Stimulated activated CD8-positive, alpha-beta memory T cell treated with anti-CD3 and anti-CD28 coated beads, Interleukin-4, amount 100 ng/mL, for 48 hours (primary cell): Measurements from ENCODE around the gene ADAMTS15.

Experiments
- DNase-seq: peaks from one replicate; pipeline ENCODE4 v3.0.0-alpha.2; 2020

ADAMTS15 gene, protein sequence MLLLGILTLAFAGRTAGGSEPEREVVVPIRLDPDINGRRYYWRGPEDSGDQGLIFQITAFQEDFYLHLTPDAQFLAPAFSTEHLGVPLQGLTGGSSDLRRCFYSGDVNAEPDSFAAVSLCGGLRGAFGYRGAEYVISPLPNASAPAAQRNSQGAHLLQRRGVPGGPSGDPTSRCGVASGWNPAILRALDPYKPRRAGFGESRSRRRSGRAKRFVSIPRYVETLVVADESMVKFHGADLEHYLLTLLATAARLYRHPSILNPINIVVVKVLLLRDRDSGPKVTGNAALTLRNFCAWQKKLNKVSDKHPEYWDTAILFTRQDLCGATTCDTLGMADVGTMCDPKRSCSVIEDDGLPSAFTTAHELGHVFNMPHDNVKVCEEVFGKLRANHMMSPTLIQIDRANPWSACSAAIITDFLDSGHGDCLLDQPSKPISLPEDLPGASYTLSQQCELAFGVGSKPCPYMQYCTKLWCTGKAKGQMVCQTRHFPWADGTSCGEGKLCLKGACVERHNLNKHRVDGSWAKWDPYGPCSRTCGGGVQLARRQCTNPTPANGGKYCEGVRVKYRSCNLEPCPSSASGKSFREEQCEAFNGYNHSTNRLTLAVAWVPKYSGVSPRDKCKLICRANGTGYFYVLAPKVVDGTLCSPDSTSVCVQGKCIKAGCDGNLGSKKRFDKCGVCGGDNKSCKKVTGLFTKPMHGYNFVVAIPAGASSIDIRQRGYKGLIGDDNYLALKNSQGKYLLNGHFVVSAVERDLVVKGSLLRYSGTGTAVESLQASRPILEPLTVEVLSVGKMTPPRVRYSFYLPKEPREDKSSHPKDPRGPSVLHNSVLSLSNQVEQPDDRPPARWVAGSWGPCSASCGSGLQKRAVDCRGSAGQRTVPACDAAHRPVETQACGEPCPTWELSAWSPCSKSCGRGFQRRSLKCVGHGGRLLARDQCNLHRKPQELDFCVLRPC

GRCh38 chr11:130448416-130449309, at the start of gene ADAMTS15:
Gene ADAMTS15 (plus strand): TSS chr11:130448645. CDS start chr11:130448974, 329 bp downstream.
- DNase-seq, result peak; percentile 68

DNA sequence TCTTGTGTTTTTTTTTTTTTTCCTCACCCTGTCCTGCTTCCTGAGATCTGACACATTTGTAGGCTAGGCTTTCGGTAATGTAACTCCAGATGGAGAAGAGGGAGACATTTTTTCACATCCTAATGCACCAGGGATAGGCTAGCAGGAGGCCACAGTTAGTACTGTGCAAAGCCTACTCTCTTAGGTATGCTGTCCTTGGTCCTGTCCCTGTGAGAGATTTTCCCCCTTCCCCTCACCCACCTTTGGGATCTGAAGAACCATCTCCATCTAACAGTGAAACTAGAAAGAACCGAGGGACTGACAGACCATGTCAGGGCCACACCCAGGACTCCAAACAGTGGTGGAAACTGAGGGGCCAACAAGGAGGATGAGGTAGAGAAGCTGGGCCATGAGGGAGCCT, 49.2 kb upstream of the ADAMTS15 start:
- DNase-seq, result no peak

DNA sequence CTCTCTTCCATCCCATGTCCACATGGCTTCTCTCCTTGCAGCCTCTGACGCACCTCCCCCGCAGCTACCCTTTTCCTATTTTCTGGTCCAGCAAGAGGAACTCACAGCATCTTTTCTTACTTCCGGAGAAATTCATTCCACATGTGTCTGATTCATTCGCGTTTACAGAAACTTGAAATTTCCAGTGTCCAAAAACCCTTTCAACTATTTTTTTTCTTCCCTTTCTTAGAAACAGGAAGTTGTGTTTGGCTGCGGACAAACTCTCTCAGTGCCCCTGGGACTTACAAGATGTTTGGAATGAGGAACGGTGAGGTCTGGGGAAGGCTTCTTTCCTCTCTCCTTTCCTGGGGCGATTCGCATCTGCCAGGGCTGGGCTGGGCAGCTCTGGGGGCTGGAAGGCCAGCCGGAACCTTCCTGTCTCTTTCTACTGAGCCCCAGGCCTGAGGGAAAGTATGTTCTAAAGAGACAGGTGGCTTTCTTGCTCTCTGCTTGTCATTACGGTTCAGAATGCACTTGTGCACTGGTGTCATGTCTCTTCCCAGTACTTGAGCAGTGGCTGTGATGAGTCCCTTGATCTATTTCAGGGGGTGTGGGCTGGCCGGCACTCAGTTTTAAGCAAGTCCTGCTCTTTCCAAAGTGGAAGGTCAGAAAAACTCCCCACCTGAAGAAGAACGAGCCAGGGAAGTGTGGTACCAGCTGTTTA, 47.5 kb upstream of the ADAMTS15 start:
- no peak for DNase-seq

- no peak for DNase-seq
Observed at GRCh38 chr11:130402570-130402969, 45.9 kb upstream of the ADAMTS15 start.

DNA sequence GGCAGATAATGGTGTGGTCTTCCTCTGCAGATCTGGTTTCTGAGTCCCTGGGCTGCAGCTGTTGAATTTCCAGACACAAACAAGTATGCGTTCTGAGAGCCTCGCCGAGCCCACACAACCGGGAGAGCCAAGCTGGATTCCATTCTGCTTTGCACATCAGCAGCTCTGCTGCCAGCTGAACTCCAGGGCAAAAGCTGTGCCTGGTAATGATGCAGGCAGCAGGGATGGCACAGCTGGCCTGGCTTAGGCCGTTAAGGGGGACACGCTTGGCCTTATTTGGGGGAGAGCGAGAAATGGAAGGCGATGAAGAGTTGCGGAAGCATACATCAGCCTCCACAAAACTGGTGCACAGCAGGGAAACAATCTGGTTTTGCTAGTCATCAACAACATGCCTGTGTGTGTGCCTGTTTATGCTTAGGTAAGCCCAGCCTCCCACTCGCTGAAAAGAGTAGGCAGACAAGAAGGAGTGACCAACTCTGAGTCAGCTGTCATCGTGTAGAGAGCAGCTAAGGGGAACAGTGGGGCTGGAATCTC, 45.1 kb upstream of the ADAMTS15 start:
- no peak for DNase-seq

DNA sequence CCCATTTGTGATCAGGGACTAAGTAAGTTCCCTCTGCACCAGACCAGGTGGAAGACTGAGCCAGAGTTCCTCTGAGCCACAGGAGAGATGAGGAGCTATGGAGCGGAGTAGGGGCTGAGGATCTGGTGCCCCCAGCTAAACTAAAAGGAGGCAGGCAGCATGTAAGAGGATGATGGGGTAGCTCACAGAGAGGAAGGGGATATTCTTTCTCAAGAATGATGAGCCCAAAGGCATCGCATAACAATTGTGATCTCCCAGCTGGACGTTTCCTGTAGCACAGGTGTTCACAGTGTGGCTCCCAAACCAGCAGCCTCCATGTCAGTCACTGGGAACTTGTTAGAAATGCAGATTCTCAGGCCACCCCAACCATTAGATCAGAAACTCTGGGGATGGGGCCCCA, 44.5 kb upstream of the ADAMTS15 start:
- no peak for DNase-seq

- no peak for DNase-seq
Observed at GRCh38 chr11:130404727-130405126, 43.7 kb upstream of the ADAMTS15 start.

DNA sequence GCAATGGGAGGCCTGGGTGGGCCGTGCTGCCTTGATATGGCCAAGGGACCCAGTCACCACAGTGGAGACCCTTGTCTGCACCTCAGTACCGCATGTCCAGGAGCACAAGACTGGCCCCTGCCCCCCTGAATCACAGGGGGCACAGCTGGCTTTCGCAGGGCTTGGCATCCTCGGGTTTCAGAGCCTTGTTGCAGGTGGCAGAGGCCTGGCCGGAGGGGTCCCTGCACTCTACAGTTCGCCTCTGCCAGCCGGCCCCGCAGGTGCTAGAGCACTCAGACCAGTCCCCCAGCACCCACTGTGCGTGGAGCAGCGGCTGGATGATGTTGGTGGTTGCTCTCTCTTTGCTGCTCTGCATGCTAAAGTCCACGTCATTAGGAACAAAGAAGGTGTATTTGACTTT, 43.0 kb upstream of the ADAMTS15 start:
- DNase-seq, result no peak

- no peak for DNase-seq
Observed at GRCh38 chr11:130407978-130408377, 40.5 kb upstream of the ADAMTS15 start.

DNA sequence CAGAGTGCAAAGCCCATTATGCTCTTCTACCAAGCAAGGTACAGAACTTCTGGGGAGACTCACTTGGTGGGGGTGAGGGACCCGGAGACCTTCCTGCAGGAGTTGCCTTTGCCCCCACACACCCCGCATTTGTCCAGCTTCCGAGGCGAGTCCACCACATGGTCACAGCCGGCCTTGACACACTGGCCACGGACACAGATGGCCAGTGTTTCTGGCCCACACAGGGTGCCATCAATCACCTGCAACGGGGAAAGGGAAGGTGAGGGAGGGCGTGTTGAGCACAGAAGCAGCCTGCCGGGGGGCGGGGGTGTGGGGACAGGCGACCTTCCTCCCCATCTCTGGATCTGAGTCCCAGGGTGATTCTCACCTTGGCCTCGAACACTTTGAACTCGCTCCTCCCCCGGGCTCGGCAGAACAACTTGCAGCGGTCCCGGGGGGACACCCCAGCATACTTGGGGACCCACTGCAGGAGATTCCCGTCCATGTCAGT, 40.0 kb upstream of the ADAMTS15 start:
- no peak for DNase-seq

DNA sequence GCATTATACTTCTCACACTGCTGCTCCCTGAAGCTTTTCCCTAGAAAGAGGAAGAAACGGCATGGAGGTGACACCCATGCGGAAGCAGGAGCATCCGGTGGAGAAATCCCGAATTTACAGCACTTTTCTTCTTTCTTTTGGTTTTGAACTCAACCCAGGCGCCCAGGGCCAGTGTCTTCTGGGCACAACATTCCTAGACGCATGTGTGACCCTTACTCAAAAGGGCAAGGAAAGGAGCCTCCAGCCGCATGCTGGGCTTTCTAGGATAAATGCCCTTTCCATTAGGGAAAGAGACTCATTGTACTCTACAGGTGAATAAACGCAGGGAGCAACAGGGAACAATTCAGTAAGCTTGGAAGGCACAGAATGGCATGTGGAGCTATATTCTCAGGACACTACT, 39.5 kb upstream of the ADAMTS15 start:
- DNase-seq, result no peak

DNA sequence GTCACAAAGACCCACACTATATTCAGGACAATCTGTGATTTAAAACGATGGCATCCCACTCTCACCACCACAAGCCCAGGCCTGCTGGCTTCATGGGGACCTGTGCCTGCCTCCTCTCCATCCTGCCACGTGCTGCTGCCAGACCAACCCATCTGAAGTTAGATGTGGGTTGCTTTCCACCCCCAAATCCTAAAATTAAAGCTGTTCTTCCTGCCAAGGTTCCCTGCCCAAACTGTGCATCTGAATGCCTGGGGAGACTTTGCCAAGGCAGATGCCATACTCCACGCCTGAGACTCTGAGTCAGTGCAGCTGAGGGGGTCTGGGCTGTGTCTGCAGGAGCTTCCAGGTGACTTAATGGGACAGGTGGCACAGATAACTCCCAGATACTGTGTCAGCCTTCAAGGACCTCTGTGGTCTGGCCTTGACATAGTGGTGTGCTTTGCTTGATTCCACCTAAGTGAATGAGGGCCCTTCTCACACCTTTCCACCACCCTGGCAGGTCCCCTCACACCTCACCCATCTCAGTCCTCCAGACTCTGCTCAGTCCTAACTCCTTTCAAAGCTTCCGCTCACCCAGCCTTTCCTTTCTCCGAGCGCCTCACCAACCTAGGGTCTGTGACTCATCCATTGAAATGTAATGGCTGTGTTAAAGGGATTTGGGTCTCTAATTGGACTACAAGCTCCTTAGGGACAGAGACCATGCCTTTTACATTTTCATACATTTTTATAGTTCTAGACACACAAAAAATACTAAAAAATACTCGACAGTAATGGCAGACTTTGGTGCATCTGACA, 38.7 kb upstream of the ADAMTS15 start:
- DNase-seq, result no peak

GRCh38 chr11:130411223-130411622, 37.2 kb upstream of the ADAMTS15 start:
- no peak for DNase-seq

DNA sequence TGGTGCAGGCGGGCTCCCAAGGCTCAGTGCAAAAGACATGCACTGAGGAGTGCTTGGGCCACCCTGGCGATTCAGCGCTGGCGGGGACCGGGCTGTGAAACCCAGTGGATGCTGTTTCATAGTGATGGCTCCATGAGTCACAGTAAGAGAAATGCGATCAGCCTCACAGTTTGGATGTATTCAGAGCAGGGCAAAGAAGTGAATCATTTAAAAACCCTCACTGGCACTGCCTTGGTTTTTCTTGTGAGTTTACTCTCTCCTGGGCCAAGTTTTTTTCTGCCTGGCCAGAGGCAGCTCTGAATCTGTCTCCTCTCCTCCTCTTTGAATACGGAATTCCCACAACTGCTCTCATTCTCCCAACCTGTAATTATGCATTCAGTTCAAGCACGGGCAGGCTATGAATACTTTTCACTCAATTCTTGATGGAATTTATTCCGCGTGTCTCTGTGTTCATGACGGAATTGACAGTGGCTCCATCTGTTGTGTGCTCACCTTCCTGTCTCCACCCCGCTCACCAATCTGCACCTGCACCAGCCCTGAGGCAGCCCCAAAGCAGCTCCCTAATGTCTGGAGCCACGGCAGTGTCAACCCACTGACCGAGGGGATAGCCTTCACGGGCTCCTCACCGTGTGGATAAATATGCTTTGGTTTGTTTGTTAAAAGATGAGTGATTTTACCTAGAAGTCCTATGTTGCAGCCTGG, 34.9 kb upstream of the ADAMTS15 start:
- peak; percentile 37 for DNase-seq

GRCh38 chr11:130414107-130415080, 34.1 kb upstream of the ADAMTS15 start:
- no peak for DNase-seq

- no peak for DNase-seq
Observed at GRCh38 chr11:130415731-130416529, 32.5 kb upstream of the ADAMTS15 start.

DNA sequence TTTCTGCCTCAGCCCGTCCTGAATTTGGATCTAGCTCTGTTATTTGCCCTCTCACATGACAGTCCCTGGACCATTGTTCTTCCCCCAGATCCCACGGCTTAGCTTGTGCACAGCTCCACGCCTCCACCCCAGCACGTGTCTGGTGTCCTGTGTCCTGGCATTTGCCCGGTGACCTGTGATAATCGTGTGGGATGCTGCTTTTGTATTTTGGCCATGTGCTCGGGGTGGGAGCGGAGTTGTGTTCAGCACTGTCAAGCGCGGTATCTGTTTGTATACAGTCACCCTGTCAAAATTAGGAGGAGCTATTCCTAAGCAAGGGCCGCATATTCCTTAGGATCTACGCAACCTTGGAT, 31.9 kb upstream of the ADAMTS15 start:
- DNase-seq, result no peak

DNA sequence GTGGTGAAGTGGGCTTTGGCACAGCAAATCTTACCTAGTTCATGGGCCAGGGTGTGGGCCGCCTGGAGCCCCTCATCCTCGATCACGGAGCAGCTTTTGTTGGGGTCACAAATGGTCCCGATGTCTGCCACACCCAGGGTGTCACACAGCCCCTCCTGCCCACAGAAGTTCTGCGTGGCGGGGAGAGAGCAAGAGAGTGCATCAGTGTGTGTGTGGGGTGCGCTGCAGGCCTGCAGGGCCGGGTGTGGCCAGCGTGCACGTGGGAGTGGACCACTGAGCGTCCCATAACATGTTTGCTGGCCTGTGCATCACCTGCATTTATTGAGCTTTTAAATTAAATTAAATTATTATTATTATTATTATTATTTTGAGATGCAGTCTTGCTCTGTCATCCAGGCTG, 31.5 kb upstream of the ADAMTS15 start:
- no peak for DNase-seq
